Activated CD4-positive, alpha-beta T cell treated with anti-CD3 and anti-CD28 coated beads, Interleukin-2, amount 50 U/mL, for 16 hours (primary cell): Measurements from ENCODE around the gene NAPA.

Experiments used
- DNase-seq: peaks from one replicate; pipeline ENCODE4 v3.0.0-alpha.2; 2020

The NAPA gene

GRCh38 chr19:47450478-47450877 is 64.4 kb downstream of the NAPA start:
- DNase-seq, result no peak

DNA sequence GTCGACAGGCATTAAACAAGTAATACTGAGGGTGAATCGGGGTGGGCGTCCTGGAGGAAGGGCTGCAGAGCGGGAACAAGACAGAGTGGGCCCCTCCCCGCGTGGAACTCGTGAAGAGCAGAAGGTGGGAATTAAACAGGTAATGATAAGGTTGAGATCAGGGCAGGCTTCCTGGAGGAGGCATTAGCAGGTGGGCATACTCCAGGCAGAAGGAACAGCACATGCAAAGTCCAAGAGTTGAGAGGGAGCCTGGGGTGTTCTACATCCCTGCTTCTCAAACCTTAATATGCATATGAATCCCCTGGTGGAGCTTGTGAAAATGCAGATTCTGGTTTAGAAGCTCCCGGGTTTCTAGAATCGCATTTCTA is 66.5 kb downstream of the NAPA start:
- no peak for DNase-seq

- peak; percentile 70 for DNase-seq
Observed at GRCh38 chr19:47447470-47448359, 67.1 kb downstream of the NAPA start.

DNA sequence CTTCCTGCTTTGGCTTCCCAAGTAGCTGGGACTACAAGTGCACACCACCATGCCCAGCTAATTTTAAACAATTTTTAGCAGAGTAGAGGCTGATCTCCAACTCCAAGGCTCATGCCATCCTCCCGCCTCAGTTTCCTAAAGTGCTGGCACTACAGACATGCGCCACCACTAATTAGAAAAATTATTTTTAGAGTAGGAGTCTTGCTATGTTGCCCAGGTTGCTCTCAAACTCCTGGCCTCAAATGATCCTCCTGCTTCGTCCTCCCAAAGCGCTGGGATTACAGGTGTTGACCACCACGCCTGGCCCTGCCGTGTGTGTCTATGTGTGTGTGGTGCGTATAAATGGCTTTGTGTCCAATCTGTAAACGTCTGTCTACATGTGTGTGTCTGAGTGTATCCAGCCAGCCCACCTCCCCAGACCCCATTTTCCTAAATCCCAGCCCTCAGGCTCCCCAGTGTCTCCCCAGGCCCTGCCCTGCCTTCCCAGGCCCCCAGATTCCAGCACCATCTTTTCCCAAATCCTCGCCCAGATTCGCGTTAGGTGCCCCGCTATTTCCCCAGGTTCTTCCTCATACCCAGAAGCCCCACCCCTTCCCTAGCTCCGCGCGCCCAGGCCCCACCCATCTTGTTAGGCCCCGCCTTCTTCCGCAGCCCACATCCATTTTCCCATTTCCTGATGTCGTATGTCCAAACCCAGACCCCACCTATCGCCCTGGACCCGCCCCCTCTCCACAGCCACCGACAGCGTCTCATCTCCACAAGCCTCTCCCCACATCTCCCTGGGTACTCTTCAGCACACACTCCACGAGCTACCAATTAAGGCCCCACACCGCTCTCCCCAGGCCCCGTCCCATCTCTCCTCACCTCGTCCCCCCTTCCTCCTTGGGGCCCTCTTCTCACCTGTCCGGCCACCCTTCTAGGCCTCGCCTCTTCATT is 68.1 kb downstream of the NAPA start:
- DNase-seq, result peak; percentile 30

GRCh38 chr19:47445937-47446402 is 68.9 kb downstream of the NAPA start:
- peak; percentile 35 for DNase-seq

DNA sequence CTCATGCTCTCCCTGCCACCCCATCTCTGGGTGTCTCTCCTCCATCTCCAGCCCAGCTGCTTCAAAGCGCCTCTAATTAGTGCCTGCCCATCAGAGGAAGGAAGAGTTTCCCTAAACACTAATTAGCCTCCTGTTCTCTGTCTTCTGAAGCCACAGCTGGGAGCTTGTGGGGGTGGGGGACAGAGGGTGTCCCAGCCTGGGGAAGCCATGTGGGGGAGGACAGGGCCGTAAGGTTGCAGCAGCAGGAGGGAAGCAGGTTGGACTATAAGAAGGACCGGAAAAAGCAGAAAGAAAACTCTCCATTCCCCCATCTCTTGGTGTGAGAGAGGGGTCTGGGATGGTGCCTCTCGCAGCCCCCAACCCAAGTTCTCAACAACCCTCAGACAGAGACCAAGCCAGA is 69.3 kb downstream of the NAPA start:
- no peak for DNase-seq

- no peak for DNase-seq
Observed at GRCh38 chr19:47444388-47444821, 70.5 kb downstream of the NAPA start.

DNA sequence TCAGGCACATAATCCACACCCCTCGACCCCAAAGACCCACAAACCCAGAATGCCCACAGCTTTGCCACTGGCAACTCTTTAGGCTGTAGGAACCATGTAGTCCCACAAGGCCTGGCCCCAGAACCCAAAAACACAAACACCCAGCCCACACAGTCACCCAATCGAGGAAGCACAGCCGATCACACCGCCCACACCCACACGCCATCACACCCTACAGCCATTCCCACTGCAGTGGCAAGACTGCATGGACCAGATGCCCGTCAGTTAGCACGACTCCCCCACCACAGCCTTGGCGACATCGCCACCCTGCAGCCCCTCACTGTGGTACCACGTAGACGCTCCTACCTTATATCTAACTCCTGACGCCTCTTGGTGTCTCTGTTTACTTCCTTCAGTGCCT is 71.5 kb downstream of the NAPA start:
- DNase-seq, result no peak

DNA sequence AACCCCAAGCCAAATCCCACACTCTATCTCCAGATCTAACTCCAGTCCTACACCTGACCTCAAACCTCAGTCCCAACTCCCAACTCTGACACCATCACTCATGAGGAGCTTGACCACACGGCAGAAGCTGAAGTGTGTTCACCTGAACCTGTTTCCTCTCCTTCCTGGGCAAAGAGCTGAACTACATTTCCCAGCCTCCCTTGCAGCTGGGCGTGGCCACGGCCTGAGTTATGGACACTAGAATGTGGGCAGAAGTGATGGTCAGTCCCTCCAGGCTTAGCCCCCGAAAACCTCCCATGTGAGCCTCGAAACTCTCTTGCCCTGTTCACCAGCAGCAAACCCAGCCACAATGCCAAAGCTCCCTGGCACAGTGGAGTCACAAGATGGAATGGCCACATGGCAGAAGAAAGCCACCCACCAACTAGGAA is 76.1 kb downstream of the NAPA start:
- no peak for DNase-seq
